Ramos (cell line): ENCODE data around the gene CD84.
"Not testable (repeated sequence)": the region's sequence is repeated elsewhere in the genome, so short reads cannot be mapped to it uniquely, and the experiment has no call there.

Experiments
- in situ Hi-C: fragments of 300-500 bp; cut with MboI; formaldehyde crosslinking; loops from one replicate; pipeline ENCODE4 v1.14.3; 2022; ENCODE audit warnings: low sequenced_read_pairs; ENCODE audit not compliant: unreplicated experiment

The CD84 gene

DNA sequence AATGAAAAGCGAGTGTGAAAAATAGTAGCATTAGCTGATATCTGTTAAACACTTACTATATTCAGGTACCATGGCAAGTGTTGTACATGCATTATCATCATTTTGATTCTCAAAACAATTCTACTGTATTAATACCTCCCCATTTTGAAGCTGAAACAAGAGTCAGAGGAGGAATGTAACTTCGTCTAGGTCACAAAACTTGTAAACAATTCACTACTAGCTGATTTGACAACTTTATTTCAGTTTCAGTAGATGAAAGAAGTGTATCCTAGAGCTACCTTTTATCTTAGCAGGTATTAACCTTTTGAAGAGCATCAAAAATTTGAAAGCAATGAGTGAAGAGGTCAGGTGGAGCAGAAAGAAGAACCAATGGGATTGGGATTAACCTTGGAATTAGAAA lies 1.6 kb downstream of the CD84 start:
- in situ Hi-C loops, result no loop called here

DNA sequence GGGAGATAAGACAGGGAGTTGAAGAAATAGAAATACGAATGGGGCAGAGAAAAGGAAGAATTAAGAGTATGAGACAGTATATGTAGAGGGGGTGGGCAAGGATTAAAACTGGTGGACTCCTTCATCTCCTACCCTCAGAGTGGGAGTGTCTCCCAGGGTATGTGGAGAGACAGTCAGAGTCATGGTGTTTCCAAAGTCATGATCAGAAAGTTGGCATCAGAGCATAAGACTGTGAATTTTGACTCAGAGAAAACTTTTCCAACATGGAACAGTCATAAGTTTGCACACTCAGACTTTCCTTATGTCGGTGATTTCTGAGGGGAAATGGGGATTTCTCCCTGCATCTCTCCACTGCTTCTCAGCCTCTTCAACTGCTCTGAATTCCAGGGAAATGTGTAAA lies 2.4 kb downstream of the CD84 start:
- in situ Hi-C loops, result no loop called here

DNA sequence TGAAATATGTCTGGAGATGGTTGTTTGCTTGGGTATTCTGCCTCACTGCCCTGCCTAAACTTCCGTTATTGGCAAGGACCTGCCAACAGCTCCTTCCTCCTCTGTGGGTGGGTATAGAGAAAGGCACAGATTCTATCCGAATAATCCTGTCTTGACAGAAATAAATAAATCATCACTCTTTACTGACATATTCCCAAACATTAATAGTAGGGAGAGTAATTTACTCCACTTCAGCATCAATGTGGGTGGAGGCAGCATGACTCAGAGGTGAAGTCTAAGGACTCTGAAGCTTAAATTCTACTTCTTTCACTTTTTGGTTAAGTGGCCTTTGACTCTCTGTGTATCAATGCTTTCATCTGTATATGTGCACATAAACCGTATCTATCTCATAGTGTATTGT lies 2.9 kb downstream of the CD84 start:
- in situ Hi-C loops, result no loop called here

DNA sequence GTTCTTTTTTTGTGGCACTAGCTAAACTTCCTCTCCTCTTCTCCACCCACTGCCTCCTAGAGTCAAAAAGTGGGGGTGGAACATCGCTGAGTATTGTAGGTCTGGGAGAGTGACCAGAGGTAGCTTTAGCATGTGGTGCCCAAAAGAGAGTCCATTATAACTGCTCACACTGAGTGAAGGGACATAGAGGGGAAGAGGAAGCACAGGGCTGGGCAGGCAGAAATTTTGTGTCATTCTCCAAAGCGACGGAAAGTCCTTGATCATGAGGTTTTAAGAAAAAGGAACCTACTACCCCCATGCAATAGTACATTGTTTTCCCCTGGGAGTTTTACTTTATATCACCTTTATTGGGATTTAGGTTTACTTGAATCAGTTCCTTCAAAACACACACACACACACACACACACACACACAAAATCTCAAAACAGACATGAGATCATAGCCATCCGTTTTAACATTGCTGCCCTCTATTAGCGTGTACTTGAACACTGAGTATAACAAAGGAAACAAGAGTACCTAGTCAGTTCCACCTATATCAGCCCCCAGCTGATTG lies 4.1 kb downstream of the CD84 start:
- in situ Hi-C loops, result no loop called here

DNA sequence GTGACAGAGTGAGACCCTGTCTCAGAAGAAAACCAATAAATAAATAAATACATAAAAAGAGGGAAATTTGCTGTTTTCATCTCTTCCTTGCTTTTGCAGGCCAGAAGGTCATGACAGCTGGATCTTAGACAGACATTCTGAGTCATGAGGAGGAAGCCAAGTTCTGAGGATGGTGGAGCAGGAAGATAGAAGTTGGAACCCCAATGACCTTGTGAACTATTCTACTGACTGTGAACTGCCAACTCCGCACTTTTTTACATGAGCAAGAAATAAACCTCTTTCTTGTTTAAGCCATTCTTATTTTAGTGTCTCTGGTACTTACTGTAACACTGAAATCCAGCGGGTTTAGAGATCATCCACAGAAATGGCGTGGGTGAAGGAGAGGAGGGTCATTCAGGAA lies 8.5 kb downstream of the CD84 start:
- in situ Hi-C loops, result no loop called here

DNA sequence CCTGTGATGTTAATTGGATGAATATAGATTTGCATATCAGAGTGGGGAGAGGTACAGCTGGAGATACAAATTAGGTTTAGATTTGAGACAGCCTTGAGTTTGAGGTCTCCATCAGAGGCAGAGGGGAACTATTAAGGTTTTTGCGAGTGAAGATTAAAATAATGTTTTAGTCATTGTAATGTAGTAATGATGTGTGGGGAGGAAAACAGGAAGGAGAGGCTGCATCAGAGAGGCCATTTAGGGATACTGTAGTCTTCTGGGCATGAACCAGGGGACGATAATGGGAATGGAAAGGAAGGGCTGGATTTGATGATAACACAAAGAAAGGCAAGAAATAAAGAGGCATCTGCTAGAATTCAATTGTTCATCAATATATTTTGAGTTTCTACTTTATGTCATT lies 9.5 kb downstream of the CD84 start:
- in situ Hi-C loops, result no loop called here

DNA sequence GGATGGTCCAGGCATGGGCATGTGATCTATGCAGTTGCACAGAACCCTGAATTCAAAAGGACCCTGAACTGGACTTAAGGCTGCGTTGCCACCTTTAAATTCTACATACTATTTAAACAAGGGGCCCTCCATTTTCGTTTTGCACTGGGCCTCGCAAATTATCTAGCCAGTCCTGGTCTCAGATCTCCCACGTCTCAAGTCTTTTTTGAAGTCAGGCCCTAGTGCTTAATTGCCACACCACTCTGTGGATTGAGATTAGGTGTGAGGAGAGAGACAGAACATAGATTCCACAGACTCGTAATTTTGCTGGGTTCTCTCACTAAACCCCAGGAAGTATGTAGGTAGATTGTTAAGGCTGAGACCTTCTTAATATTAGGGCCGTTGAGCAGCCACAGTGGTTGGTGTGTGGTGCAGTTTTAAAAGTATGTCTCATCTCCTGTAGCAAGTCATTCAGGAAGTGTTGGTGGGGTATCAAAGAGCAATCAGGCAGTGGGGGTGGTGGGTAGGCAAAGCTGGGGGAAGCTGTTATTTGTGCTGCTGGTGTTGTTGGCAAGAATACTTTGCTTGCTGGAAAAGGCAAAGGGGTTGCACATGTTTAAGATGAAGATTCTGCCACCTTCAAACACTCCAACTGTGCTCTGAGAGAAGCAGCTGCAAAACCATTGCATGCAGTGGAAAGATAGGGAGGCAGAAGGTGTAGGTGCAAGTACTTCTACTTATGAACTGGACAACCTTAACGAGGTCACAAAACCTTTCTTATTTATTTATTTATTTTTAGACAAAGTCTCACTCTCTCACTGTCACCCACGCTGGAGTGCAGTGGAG lies 11.2 kb downstream of the CD84 start:
- in situ Hi-C loops, result no loop called here

DNA sequence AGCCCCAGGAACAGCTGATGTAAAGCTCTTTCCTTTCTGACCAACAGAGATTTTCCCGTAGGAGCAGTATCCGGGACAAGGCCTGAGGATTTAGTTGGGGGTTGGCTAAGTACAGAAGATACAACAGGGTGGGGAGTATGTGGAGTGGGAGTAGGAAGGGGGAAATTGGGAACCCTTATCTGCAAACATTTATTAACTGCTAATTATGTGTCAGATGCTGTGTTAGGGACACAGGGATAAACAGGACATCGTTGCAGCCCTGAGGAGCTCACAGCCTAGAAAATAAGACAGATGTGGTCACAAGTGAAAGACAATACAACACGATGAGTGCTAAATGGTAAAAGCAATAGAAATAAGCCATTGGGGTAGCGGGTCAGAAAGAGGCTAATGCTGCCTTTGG lies 12.0 kb downstream of the CD84 start:
- in situ Hi-C loops, result no loop called here

DNA sequence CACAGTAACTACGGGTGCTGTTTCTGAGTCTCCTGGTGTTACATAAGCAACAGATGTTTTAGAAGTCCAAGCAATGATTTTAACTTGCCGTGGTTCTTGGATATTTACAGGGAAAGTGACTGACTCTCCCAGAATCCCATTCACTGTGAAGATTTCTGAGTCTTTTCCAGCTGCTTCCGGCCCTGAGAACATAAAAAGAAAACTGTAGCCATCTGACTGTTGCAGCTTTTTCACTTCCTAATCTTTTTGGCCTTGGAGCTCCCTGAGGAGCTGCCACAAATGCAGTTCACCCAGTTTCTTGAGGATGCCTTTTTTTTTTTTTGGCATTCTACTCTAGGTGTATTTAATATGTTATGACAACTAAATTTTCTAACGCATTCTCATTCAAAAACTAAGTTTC lies 13.7 kb downstream of the CD84 start:
- in situ Hi-C loops, result no loop called here

DNA sequence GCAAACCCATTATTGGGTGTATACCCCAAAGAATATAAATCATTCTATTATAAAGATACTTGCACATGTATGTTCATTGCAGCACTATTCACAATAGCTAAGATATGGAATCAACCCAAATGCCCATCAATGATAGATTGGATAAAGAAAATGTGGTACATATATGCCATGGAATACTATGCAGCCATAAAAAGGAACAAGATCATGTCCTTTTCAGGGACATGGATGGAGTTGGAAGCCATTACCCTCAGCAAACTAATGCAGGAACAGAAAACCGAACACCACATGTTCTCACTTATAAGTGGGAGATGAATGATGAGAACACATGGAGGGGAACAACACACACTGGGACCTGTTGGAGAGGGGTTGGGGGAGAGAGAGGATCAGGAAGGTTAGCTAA lies 16.1 kb downstream of the CD84 start:
- in situ Hi-C loops, result not testable (repeated sequence)

DNA sequence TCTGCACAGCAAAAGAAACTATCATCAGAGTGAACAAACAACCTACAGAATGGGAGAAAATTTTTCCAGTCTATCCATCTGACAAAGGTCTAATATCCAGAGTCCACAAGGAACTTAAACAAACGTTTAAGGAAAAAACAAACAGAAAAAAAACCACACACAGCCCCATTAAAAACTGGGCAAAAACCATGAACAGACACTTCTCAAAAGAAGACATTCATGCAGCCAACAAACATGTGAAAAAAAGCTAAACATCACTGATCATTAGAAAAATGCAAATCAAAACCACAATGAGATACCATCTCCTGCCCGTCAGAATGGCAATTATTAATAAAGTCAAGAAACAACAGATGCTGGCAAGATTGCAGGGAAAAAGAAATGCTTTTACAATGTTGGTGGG lies 16.6 kb downstream of the CD84 start:
- in situ Hi-C loops, result not testable (repeated sequence)

DNA sequence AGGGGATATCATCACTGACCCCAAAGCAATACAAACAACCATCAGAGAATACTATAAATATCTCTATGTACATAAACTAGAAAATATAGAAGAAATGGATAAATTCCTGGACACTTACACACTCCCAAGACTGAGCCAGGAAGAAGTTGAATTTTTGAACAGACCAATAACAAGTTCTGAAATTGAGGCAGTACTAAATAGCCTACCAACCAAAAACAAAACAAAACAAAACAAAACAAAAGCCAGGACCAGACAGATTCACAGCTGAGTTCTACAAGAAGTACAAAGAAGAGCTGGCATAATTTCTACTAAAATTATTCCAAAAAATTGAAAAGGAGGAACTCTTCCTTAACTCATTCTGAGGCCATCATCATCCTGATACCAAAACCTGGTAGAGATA lies 18.5 kb downstream of the CD84 start:
- in situ Hi-C loops, result no loop called here

DNA sequence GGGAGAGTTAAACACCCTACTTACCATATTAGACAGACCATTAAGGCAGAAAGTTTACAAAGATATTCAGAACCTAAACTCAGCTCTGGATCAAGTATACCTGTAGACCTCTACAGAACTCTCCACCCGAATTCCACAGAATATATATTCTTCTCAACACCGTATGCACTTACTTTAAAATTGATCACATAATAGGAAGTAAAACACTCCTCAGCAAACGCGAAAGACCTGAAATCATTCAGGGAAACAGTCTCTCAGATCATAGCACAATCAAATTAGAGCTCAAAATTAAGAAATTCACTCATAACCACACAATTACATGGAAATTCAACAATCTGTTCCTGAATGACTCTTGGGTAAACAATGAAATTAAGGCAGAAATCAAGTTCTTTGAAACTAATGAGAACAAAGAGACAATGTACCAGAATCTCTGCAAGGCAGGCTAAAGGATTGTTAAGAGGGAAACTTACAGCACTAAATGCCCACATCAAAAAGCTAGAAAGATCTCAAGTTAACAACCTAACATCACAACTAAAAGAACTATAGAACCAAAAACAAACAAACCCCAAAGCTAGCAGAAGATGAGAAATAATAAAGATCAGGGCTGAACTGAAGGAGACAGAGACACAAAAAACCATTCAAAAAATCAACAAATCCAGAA lies 19.1 kb downstream of the CD84 start:
- in situ Hi-C loops, result no loop called here

DNA sequence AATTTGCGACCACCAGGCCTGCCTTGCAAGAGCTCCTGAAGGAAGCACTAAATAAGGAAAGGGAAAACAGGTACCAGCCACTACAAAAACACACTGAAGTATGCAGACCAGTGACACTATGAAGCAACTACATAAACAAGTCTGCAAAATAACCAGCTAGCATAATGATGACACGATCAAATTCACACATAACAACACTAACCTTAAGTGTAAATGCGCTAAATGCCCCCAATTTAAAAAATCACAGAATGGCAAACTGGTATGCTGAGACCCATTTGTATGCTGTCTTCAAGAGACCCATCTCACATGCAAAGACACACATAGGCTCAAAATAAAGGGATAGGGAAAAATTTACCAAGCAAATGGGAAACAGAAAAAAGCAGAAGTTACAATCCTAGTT lies 19.9 kb downstream of the CD84 start:
- in situ Hi-C loops, result not testable (repeated sequence)

DNA sequence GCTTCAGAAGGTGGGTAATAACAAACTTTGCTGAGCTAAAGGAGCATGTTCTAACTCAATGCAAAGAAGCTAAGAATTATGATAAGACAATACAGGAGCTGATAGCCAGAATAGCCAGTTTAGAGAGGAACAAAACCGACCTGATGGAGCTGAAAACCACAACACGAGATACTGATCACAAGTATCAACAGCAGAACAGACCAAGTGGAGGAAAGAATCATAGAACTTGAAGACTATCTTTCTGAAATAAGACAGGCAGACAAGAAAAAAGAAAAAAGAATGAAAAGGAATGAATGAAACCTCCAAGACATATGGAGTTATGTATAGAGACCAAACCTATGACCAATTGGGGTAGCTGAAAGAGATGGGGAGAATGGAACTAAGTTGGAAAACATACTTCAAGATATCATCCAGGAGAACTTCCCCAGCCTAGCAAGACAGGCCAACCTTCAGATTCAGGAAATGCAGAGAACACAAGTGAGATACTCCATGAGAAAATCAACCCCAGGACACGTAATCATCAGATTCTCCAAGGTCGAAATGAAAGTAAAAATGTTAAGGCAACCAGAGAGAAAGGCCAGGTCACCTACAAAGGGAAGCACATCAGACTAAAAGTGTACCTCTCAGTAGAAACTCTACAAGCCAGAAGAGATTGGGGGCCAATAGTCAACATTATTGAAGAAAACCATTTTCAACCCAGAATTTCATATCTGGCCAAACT lies 20.5 kb downstream of the CD84 start:
- in situ Hi-C loops, result no loop called here

DNA sequence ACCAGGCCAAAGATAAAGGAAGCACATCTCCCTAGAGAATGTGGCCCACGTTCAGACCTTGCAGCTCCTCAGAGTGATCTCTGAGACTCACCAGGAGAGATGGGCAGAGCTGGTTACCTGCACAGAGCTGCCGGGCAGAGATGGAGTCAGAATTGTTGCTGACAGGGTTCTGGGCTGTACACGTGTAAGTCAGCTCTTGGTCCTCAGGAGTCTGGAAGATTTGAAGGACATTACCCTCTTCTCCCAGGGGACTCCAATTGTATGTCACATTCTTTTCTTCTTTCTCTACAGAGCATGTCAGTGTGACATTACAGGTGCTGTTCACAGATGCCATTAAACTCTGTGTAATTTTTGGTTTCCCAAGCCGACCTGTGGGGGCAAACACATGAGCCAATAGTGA lies 25.5 kb downstream of the CD84 start:
- in situ Hi-C loops, result no loop called here

DNA sequence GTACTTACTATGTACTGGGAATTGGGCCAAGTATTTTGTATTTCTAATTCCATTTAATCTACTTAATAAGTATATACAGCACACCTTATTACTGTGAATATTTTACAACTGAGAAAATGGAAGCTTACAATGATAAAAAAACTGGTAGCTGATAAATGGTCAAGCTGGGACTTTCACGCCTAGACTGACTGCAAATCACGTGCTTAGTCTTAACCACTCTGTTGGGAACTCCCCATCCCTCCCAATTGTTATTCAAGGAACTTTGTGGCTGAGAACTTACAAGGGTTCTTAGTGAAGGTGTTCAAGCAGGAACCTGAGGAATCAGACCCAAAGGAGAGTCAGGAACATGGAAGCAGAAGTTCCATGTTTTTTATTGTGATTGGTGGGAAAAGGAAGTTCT lies 26.9 kb downstream of the CD84 start:
- in situ Hi-C loops, result no loop called here

DNA sequence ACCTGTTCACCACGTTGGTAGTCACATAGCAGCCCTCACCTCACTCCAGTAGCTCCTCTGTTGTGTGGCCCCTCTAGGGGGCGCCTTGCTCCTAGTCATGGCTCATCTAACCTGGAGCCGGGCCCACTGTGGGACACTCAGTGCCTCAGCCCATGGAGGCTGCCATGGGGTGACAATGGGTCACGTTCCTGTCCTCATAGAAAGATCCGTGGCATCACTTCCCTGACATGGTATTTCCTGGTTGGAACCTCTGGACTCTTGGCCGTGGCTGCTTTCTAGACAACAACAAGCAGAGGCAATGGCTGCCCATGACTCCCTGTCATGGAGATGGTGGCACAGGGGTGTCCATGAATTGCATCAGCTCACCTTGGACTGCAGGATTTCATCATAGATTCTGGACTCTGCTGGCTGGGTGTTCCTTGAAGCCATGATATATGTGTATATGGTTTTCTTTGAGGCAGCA lies 28.7 kb downstream of the CD84 start:
- in situ Hi-C loops, result no loop called here

DNA sequence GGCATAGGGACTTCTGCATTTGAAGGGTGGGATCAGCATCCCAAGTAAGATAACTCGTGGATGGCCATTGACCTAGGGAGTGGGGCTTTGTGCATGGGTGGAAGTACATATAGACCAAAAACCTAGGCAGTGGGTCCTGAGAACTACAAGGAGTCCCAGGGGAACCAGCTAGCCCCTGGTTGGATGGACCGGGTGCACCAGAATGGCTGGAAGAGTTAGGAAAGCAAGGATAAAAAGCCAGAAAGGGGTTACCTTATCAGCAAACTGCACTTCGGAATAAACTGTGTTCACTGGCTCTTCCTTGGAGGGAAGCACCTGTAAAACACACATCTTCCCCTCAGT lies 29.7 kb downstream of the CD84 start:
- in situ Hi-C loops, result no loop called here

DNA sequence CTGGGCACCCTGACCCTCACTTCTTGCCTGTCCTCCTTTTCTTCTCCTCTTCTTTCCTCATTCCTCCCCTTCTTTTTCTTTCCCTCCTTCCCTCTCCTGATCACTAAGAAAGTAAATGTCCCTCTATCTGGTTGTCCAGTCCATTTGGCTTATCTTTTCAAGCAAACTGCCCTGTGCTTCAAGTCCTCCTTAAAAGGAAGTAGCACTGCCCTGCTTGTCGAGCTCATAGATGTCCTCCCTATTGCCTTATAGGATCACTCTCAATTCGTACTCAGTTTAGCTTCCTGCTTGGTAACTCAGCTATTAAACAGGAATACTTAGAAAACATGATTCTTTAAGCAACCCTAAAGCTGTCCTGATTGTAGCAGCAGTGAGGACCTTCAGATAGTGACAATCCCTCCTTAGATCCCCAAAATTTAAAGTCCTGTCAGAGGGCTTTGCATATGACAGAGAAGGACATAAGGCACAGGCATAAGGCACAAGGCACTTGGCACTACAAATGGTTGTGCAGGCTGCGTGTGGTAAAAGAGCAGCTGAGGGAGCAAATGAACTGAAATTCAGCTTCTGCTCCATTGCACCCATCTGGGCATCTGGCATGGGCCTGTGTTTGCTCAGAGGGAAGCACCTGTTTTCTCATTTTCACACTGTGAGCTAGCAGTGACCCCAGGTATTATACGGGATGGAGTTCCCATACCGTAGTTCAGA lies 30.2 kb downstream of the CD84 start:
- in situ Hi-C loops, result no loop called here

DNA sequence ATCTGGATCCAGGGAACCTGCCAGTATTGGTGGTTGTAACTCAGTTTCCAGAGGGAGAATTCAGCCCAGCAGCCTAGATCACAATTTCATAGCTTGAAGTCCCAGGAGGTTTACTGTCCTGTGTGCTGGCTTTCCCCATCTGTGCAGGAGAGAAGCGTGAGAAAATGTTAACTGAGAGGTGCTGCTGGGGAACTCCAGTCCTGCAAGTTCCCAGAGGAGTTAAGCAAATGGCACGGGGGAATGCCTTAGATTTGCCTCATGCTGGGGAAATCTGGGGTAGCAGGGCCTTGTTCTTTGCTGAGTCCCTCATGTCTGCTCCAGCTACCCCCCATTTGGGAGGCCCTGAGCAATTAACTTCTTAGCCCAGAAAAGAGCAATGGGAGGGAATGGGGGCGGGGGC lies 31.1 kb downstream of the CD84 start:
- in situ Hi-C loops, result no loop called here
